HCEC 1CT (cell line): ENCODE measurements around the gene TULP3.

Experiments used
- DNase-seq: peaks from one replicate; pipeline ENCODE4 v3.0.0-alpha.2; 2017

The TULP3 gene

DNA sequence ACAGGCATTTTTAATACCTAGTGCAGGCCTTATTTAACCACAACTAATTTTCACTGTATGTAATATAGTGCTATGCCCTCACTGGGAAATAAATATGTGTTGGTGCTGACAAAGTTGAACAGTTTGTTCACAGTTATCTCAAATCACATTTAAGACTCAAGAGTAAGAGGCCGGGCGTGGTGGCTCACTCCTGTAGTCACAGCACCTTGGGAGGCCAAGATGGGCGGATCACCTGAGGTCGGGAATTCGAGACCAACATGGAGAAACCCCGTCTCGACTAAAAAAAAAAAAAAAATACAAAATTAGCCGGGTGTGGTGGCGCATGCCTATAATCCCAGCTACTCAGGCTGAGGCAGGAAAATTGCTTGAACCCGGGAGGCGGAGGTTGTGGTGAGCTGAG, 45.6 kb downstream of the TULP3 start:
- DNase-seq = no peak

- no peak for DNase-seq
Measured at GRCh38 chr12:2937500-2937899, 46.8 kb downstream of the TULP3 start.

- DNase-seq = no peak
Measured at GRCh38 chr12:2939191-2939590, 48.5 kb downstream of the TULP3 start.

GRCh38 chr12:2940564-2940963, 49.9 kb downstream of the TULP3 start:
- DNase-seq = no peak

DNA sequence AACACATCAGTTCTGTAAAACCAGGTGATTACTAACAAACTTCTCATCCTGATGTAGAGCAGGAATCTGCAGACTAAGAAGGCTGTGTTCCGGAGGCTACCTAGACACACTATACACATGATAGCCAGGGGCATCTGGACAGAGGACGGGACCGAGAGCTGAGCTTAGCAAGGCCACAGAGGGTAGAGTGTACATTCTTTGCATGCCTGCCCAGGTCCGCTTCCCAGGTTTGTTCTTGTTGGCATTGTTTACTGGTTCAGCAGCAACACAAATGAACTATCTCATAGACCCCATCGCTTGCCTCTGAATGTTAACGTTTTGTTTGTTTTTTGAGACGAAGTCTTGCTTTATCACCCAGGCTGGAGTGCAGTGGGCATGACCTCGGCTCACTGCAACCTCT, 50.8 kb downstream of the TULP3 start:
- DNase-seq = no peak

DNA sequence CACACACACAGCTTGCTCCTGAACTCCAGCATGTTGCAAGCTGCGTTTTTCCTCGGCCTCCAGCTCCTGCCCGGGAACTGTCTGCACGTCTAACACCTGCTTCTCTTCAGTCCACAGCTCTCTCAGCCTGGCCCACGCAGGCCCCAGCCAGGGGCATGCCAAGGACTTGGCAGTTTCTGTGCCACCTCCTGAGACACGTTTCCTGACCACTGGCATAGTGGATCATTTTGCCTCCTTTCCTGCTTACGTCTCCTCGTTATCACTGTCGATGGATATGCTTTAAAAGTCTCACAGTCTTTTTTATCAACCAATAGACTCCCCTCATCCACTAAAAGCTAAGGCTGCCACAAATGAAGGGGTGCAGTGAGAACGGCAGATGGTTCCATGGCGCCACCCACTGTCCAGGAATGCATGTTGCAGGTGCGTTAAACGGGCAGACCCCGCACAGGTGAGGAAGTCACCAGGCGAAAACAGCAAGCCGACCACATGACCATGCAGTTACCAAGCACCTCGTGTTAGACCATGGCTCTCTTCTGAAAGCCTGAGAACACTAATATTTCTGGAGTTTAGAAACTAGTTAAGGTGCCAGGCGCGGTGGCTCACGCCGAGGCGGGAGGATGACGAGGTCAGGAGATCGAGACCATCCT, 53.8 kb downstream of the TULP3 start:
- DNase-seq = no peak

DNA sequence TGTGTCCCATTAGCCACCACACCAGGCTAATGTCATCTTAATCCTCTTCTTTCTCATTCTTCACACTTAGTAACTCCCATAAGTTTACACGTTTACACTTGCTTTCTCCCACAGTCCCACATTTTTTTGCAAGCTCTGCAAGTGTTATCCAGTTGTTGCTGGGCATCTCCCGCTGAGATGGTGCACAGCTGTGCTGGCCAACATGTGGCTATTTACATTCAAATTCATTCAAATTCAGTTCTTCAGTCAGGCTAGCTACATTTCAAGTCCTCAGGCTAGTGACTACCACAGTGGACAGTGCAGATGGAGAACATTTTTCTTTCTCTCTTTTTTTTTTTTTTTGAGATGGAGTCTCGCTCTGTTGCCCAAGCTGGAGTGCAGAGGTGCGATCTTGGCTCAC, 58.7 kb downstream of the TULP3 start:
- no peak for DNase-seq

DNA sequence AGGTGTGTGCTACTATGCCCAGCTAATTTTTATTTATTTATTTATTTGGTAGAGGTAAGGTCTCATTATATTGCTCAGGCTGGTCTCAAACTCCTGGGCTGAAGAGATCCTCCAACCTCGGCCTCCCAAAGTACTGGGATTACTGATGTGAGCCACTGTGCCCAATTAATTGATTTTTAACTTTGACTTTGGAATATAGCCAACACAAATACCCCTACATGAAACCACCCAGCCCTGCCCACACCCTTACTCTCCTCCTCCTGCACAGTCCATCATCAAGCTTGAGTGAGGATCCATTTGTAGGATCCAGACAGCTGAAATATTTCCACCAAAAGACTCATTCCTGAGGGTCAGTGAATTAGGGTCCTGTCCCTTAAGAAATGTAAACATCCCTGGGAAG, 65.2 kb downstream of the TULP3 start:
- DNase-seq = no peak

DNA sequence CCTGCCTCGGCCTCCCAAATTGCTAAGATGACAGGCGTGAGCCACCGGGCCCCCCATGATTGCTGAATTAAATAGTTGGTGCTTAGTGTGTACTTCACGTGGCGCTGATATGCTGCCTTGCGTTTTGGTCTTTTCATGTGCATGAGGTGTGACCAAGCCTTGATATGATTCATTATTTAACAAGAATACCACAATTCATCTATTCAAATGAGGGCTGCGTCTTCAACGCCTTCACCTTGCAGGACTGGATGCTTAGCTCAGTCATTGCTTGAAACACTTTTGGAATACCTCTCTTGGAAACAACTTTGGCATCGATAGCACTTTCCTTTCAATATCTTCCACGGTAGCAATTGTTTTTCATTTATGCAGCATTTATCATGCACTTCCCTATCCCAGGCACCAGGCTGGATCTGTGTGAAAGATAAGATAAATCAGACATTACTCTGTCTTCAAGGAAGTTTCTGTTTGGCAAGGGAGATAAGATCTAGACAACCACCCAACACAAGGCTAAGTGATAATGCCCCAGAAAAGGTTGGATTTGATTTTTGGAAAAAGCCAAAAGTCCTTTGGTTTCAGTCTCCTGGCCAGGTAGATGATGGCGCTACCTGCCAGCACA, 67.2 kb downstream of the TULP3 start:
- no peak for DNase-seq

DNA sequence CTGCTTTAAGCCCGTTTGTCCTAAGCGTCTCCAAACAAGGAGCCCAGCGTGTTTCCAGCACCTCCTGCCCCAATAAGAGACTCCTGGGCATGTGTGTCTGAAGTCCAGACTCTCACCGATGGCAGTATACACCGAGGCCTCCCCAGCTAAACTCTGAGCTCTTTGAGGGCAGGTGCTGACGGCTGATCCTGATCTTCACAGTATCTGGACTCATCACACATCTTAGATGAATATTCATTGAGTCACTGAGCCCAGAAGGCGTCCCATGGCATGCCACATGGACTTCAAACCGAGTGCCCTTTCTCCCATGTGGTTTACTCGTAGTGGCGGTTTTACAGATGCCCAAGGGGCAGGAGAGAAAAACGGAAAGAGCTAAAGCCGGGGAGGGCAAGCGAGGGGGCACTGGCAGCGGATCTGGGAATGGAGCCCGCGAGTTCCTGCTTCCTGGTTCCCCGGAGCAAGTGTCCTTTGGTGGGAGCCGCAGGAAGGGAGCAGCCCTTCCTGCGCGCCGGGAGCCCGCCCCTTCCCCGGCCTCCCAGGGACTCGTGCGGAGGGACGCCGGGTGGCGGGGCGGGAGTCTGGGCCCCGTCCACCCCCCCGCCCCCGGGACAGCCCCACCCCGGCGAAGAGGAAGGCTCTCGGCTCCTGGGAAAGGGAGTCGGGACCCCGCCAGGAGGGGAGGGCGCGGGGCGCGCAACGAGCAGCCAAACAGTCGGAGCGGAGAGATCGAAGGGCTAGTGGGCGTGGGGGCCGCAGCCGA, 67.9 kb downstream of the TULP3 start:
- DNase-seq = peak; percentile 72

DNA sequence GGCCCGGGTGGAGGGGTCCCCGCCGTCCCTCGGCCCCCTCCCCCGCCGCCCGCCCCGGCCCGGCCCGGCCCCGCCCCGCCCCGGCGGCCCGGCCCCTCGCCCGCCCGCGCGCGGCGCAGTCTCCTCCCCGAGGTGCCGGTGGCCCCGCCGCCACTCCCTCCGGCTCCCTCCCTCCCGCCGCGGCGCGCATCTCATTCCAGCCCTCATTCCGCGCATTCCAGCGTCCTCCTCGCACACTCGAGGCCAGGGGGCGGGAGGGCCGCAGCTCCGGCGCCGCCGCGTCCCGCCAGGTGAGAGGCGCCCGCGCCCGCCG, 68.5 kb downstream of the TULP3 start, which contains the start of gene TEAD4:
TEAD4 (plus strand) TSS at position 206 of the 313 bp plus-strand sequence.
- DNase-seq = peak; percentile 78

- DNase-seq = peak; percentile 70
Measured at GRCh38 chr12:2959505-2960389, 69.1 kb downstream of the TULP3 start.

GRCh38 chr12:2960390-2960956, 69.8 kb downstream of the TULP3 start:
- DNase-seq = no peak

DNA sequence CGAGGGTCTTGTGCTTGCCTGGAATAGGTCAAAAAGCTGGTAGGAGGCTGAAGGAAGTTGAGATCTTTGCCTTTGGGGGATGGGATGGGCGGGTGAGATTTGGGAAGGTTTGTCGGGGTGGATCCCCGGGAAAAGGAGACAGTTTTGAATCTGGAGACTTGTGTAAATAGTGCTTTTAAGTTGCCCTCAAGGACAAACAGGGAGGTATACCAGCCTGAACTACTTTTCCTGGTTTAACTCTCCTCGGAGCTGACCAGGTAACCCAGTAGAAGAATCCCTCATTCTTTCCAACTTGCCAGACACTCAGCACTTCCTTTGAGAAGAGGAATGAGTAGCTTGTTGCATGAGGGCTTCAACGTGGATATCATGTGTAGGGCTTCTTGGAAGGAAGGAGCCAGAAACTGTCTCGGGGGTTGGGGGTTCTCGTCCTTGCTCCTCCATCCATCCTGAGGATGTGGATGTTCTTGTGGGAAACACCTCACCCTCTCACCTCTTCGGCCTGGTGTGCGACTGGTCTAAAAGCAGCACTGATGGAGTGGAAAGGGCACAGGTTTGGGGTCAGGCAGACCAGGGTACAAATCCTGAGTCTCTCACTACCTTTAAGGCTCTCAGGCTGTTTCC, 70.4 kb downstream of the TULP3 start:
- no peak for DNase-seq

GRCh38 chr12:2961705-2962104, 71.0 kb downstream of the TULP3 start:
- DNase-seq = no peak

GRCh38 chr12:2963154-2963759, 72.6 kb downstream of the TULP3 start:
- no peak for DNase-seq

GRCh38 chr12:2963760-2964292, 73.1 kb downstream of the TULP3 start:
- no peak for DNase-seq

GRCh38 chr12:2967651-2968050, 77.0 kb downstream of the TULP3 start:
- no peak for DNase-seq

DNA sequence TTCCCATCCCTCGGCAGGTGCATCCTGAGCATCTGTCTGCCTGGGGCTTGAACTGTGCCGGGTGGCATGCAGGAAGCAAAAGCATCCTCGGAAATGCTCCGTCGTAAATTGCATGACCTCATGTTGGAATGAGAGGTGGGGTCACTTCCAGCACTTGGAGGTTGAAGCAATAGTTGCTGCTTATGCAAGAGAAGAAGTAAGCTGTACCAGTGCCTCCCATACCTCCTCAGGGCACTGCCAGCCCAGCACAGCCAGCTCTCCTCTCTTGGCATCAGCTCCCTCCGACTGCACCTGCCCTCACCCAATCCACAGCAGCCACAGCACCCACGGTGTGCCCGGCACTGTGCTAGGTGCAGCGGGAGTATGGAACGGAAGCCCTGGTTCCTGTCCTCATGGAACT, 80.1 kb downstream of the TULP3 start:
- DNase-seq = no peak

GRCh38 chr12:2973566-2973965, 82.9 kb downstream of the TULP3 start:
- DNase-seq = no peak

DNA sequence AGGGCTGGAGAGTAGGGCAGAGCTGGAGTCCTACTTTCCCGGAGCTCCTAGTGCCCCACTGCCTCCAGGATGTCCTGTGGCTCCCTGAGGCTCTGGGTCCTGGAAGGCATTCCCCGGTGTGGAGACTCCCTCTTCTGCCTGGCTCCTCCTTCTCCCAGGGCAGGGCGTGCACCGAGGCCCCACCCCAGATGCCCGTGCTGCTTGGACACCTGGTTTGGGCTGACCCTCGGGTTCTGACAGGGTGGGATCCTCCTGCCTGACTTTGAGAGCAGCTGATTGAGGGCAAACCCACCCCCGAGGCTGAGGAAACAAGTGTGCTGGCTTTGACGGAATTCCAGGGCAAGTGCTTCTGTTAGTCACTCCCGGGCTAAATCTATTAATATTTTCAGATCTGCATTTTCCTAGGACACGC, 83.9 kb downstream of the TULP3 start:
- no peak for DNase-seq

DNA sequence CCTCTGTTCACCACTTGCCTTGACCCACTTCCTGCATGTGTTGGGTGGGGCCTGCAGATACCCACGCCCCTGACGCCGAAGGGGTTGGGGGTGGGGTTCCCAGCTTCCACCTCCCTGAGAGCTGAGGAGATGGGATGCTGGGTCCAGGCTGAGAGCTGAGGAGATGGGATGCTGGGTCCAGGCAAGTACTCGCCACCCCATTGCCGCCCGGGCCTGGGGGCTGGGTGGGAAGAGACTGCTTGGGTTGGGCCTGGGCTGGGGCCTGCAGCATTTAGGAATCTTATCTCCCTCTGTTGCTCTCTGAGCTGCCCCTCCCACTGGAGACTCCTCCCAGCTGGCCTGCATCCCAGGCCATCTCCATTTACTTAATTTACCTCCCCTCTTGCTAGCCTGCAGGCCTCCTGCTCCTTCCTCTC, 85.9 kb downstream of the TULP3 start:
- no peak for DNase-seq
